Prostate gland (tissue), 2 donors: Measurements from ENCODE around the gene ARMC8.

Source experiments
- POLR2A ChIP-seq: fragments of 450-650 bp; IDR thresholded peaks from one replicate; pipeline ENCODE4 v1.6.1; 2016; ENCODE audit warnings: antibody characterized with exemption, mild to moderate bottlenecking
- TF ChIP-seq, protein P1 (sequence below), 4 experiments: fragments of 200-600 bp in 2 of 4; fragments of 450-650 bp in 2 of 4; sonication (generic) in 2 of 4; IDR thresholded peaks; 1 replicate in 3 of 4; 2 replicates in 1 of 4; pipeline ENCODE4 v1.5.1; 2016 to 2019; ENCODE audit warnings: antibody characterized with exemption in 4 of 4, mild to moderate bottlenecking in 2 of 4, moderate library complexity in 2 of 4

DNA sequence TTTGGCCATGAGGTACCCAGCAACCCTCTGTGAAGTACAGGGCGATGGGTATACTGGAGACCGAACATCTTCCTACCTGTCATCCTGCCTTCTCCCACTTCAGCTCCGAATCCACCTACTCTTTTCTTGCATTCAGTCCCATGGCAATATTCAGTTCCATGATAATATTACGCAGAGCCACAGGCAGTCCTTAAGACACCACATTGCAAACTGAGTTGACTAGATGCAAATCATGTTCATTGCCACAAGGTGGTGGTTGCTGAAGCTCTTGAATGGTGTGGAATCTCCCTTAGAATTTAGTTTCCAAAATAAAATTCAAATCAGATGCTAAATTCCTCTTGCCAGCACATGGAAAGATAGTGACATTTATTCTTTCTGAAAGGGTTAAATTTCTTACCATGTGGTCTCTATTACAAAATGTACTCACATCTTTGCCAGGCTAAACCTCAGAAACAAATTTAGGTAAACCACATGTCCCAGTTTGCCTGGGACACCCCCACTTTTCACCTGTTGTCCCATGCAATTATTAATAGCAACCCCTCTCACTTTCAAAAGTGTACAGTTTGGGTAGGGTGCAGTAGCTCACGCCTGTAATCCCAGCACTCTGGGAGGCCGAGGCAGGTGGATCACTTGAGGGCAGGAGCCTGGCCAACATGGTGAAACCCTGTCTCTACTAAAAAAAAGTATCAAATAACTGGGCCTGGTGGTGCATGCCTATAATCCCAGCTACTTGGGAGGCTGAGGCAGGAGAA is 144.2 kb downstream of the ARMC8 start:
- TF ChIP-seq, protein P1, sequence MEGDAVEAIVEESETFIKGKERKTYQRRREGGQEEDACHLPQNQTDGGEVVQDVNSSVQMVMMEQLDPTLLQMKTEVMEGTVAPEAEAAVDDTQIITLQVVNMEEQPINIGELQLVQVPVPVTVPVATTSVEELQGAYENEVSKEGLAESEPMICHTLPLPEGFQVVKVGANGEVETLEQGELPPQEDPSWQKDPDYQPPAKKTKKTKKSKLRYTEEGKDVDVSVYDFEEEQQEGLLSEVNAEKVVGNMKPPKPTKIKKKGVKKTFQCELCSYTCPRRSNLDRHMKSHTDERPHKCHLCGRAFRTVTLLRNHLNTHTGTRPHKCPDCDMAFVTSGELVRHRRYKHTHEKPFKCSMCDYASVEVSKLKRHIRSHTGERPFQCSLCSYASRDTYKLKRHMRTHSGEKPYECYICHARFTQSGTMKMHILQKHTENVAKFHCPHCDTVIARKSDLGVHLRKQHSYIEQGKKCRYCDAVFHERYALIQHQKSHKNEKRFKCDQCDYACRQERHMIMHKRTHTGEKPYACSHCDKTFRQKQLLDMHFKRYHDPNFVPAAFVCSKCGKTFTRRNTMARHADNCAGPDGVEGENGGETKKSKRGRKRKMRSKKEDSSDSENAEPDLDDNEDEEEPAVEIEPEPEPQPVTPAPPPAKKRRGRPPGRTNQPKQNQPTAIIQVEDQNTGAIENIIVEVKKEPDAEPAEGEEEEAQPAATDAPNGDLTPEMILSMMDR (IDR thresholded peaks at IDR 0.05): no peak
- no peak for TF ChIP-seq POLR2A
